Activated naive CD8-positive, alpha-beta T cell treated with anti-CD3 and anti-CD28 coated beads, Interleukin-2, amount 10 ng/mL, durations not matched to agents 7 days and 5 days (primary cell): ENCODE results near the gene SEPSECS. TPM values are rescaled to one million over a fixed set of nuclear protein-coding genes. Genes with fewer than 3 reads are reported as not detected.

Source experiments
- ATAC-seq: fragments of 150-1000 bp; cut with Tn5 transposase; one replicate; pipeline ENCODE4 v1.10.0; 2021; ENCODE audit warnings: low read depth, moderate library complexity
- POLR2A ChIA-PET: fragments of 350-600 bp; sonication (Branson Sonifier 250); formaldehyde crosslinking; loops from one replicate; lab custom pipeline; 2021; ENCODE audit warnings: antibody characterized with exemption; lab: Charles Lee
- DNase-seq: peaks from one replicate; pipeline ENCODE4 v3.0.0; 2021
- H3K27ac Mint-ChIP-seq: one replicate; pipeline ENCODE4 v1.8.0; 2022; ENCODE audit warnings: mild to moderate bottlenecking, mixed read lengths
- H3K27me3 Mint-ChIP-seq: one replicate; pipeline ENCODE4 v1.8.0; 2022; ENCODE audit warnings: mild to moderate bottlenecking, moderate library complexity, mixed read lengths
- H3K36me3 Mint-ChIP-seq: one replicate; pipeline ENCODE4 v1.8.0; 2021; ENCODE audit warnings: mild to moderate bottlenecking, mixed read lengths
- H3K4me1 Mint-ChIP-seq: one replicate; pipeline ENCODE4 v1.8.0; 2021; ENCODE audit warnings: mixed read lengths
- H3K4me3 Mint-ChIP-seq: one replicate; pipeline ENCODE4 v1.8.0; 2022; ENCODE audit warnings: mild to moderate bottlenecking, moderate library complexity, mixed read lengths
- H3K9me3 Mint-ChIP-seq: one replicate; pipeline ENCODE4 v1.8.0; 2021; ENCODE audit warnings: mixed read lengths
- total RNA-seq, 2 experiments: library from RNA; stranded (reverse); gene quantifications; one replicate each; pipeline ENCODE4 v1.2.3, GENCODE V29; 2021

The SEPSECS gene
- total RNA-seq, 2 experiments from 2014 or later: 15.1 to 15.5 TPM

DNA sequence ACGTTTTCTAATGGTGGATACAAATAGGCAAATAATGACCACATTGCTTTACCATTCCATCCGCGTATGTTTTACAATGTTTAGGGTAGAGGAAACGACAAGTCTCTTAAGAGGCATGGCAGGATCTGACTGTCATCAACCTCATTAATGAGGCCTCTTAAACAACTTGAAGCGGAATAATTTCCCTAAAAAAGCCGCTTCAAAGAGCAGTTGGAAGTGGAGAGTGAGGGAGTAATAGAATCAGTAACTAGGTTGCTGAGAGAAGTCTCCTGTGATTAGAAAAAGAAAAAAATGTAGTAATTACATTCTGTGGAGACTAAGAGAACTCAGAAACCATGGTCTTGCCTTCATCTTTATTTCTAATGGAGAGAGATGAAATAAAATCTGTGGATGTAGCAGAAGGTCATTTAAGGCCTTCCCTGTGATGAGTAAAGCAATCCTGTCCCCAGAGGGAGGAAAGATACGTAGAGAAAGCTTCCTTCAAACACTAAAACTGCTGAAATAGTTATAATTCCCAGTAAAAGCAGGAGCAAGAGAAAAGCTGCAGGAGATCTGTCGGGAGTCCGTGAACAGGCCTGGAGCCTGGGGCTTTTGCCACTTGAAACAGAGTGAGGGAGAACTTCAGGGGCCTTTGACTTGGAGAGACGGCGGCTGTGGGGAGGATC lies 11.1 kb upstream of the SEPSECS start:
- Mint-ChIP-seq H3K27ac (no peak overlapping the region), H3K27me3 (no peaks in the 10 kb centered on the region), H3K4me3 (no peak overlapping the region), H3K4me1 (peaks cover 1% of the 10 kb centered on the region), H3K36me3 (peaks cover 34% of the 10 kb centered on the region), H3K9me3 (peaks cover 1% of the 10 kb centered on the region)
- DNase-seq (no peak), ATAC-seq (no peak)
- POLR2A ChIA-PET: no interaction called here

DNA sequence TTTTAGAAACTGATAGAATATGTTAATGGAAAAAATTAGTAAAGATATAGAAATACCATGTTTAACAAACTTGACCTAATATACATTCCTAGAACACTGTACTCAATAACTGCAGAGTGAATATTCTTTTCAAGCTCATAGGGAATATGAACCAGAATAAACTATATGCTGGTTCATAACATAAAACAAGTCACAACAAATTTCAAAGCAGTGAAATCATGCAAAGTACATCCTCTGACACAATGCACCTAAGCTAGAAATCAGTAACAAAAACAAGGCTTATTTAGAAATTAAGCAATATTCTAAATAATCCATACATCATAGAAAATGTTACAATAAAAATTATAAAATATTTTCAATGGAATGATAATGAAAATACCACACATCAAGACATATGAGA lies 9.2 kb upstream of the SEPSECS start:
- Mint-ChIP-seq H3K9me3 (peaks cover 1% of the 10 kb centered on the region), H3K27ac (no peak overlapping the region), H3K4me3 (no peak overlapping the region), H3K27me3 (no peaks in the 10 kb centered on the region), H3K4me1 (peaks cover 3% of the 10 kb centered on the region), H3K36me3 (peaks cover 46% of the 10 kb centered on the region)
- ATAC-seq: no peak
- POLR2A ChIA-PET: no interaction called here
- DNase-seq: no peak

GRCh38 chr4:25165916-25166315 lies 5.7 kb upstream of the SEPSECS start:
- Mint-ChIP-seq H3K4me3 (no peak overlapping the region), H3K27me3 (no peaks in the 10 kb centered on the region), H3K9me3 (peaks cover under 1% of the 10 kb centered on the region), H3K4me1 (peaks cover 17% of the 10 kb centered on the region), H3K27ac (no peak overlapping the region), H3K36me3 (peaks cover 39% of the 10 kb centered on the region)
- DNase-seq (no peak), ATAC-seq (no peak)
- POLR2A ChIA-PET: no interaction called here

GRCh38 chr4:25163196-25163595 lies 2.9 kb upstream of the SEPSECS start:
- Mint-ChIP-seq H3K27me3 (no peaks in the 10 kb centered on the region), H3K4me1 (peaks cover 21% of the 10 kb centered on the region), H3K9me3 (no peaks in the 10 kb centered on the region), H3K36me3 (peaks cover 29% of the 10 kb centered on the region), H3K27ac (no peak overlapping the region), H3K4me3 (no peak overlapping the region)
- DNase-seq (no peak), ATAC-seq (no peak)
- POLR2A ChIA-PET: interaction anchor here (0.5 kb wide), 1 partner anchor 29 kb away, joined by 3 read pairs; no protein-coding TSS in a partner anchor

DNA sequence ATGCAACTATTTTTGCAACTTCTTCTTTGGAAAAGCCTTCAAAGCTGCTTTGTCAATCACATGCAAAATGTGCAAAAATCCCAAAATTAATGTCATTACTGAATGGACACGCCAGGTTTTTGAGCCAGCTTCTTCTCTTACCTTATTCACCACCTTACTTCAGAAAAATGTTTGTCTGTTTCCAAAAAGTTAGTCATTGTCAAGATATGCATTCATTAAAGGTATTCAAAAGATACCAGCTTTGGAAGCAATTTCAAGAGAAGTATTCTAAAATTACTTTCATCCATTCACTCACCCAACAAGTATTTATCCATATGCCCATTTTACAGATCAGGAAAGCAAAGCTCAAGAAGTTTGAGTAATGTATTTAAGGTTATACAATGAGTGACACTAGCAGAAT lies 2.3 kb upstream of the SEPSECS start:
- H3K36me3 Mint-ChIP-seq: peaks cover 27% of the 10 kb centered on the region
- no peak for DNase-seq
- H3K9me3 Mint-ChIP-seq: no peaks in the 10 kb centered on the region
- POLR2A ChIA-PET: interaction anchor here (3.6 to 4.0 kb wide), 2 partner anchors 72 to 150 kb away, joined by 22 to 58 read pairs; partner anchors contain the start of genes PI4K2B and ZCCHC4
- H3K4me3 Mint-ChIP-seq: no peak overlapping the region
- peaks cover 22% of the 10 kb centered on the region for H3K4me1 Mint-ChIP-seq
- no peak overlapping the region for H3K27ac Mint-ChIP-seq
- no peak for ATAC-seq
- no peaks in the 10 kb centered on the region for H3K27me3 Mint-ChIP-seq

- H3K36me3 Mint-ChIP-seq: peaks cover 29% of the 10 kb centered on the region
- H3K9me3 Mint-ChIP-seq: no peaks in the 10 kb centered on the region
- peak overlapping the region; percentile 93 for H3K27ac Mint-ChIP-seq
- no peak for ATAC-seq
- POLR2A ChIA-PET: interaction anchor here (1.0 to 4.0 kb wide), 5 partner anchors 9 to 216 kb away, joined by 3 to 58 read pairs (median 8); partner anchors contain the start of genes ANAPC4, PI4K2B and ZCCHC4
- DNase-seq: no peak
- no peaks in the 10 kb centered on the region for H3K27me3 Mint-ChIP-seq
- H3K4me1 Mint-ChIP-seq: peaks cover 22% of the 10 kb centered on the region
- peak overlapping the region; percentile 95 for H3K4me3 Mint-ChIP-seq
These were observed 1.3 kb upstream of the SEPSECS start for GRCh38 chr4:25161593-25161950.

- POLR2A ChIA-PET: interaction anchor here (1.0 to 4.0 kb wide), 9 partner anchors 9 to 576 kb away, joined by 3 to 58 read pairs (median 8); partner anchors contain the start of genes ANAPC4, DHX15, PI4K2B and ZCCHC4
- peak overlapping the region; percentile 93 for H3K27ac Mint-ChIP-seq
- ATAC-seq: peak; percentile 49
- H3K27me3 Mint-ChIP-seq: no peaks in the 10 kb centered on the region
- H3K36me3 Mint-ChIP-seq: peaks cover 23% of the 10 kb centered on the region
- peak overlapping the region; percentile 95 for H3K4me3 Mint-ChIP-seq
- peaks cover 22% of the 10 kb centered on the region for H3K4me1 Mint-ChIP-seq
- H3K9me3 Mint-ChIP-seq: no peaks in the 10 kb centered on the region
- DNase-seq: no peak
These were observed 704 bp upstream of the SEPSECS start for GRCh38 chr4:25160714-25161592.

DNA sequence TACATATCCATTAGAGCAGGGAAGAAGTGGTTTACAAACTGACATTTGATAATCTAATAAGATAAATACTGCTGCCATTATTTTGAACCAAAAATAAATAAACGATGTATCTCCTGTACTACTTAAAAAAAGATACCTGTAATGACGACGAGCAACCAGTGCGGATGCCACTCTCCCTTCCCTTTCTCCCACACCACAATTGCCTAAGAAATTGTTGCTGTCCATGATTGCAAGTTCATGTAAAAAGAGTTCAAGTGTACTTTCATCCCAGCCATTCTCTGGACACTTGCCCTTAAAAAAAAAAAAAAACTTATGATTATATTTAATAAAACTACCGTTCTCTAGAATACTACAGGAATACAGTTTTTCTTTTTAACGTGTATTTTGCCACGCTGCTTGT lies 1.4 kb downstream of the SEPSECS start:
- Mint-ChIP-seq H3K4me3 (peak overlapping the region; percentile 95), H3K27me3 (no peaks in the 10 kb centered on the region), H3K36me3 (peaks cover 14% of the 10 kb centered on the region), H3K27ac (peak overlapping the region; percentile 93), H3K9me3 (no peaks in the 10 kb centered on the region), H3K4me1 (peaks cover 22% of the 10 kb centered on the region)
- POLR2A ChIA-PET: interaction anchor here (1.7 to 4.0 kb wide), 2 partner anchors 76 to 574 kb away, joined by 9 to 58 read pairs; partner anchors contain the start of genes DHX15 and PI4K2B
- DNase-seq: no peak
- no peak for ATAC-seq

DNA sequence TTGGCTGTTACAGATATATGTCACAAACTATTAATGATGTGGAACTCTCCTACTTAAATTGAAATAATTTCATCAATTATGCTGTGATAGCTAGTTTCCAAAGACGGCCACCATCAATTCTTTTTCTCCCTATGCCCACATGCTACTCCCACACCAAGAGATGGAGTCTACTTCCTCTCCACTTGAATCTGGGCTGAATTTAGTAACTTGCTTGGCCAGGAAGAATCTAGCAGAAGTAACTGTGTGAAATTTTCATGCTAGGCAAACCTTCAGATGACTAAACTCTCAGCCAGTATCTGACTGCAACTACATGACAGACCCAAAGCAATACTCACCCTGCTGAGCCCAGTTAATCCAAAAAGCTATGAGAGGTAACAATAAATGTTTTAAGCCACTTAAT lies 3.2 kb downstream of the SEPSECS start:
- H3K9me3 Mint-ChIP-seq: no peaks in the 10 kb centered on the region

GRCh38 chr4:25155947-25156346 lies 4.3 kb downstream of the SEPSECS start:
- H3K4me3 Mint-ChIP-seq: no peak overlapping the region
- DNase-seq (no peak), ATAC-seq (no peak)
- no peak overlapping the region for H3K27ac Mint-ChIP-seq
- H3K4me1 Mint-ChIP-seq: peaks cover 10% of the 10 kb centered on the region
- H3K36me3 Mint-ChIP-seq: peaks cover 8% of the 10 kb centered on the region
- H3K27me3 Mint-ChIP-seq: no peaks in the 10 kb centered on the region
- POLR2A ChIA-PET: no interaction called here
- no peaks in the 10 kb centered on the region for H3K9me3 Mint-ChIP-seq

More for the DNA sequence above, 3.2 kb downstream of the SEPSECS start:
- H3K27me3 Mint-ChIP-seq: no peaks in the 10 kb centered on the region
- DNase-seq (no peak), ATAC-seq (no peak)
- POLR2A ChIA-PET: interaction anchor here (0.7 kb wide), 1 partner anchor 775 kb away, joined by 3 read pairs; no protein-coding TSS in a partner anchor
- no peak overlapping the region for H3K27ac Mint-ChIP-seq
- H3K36me3 Mint-ChIP-seq: peaks cover 6% of the 10 kb centered on the region
- no peak overlapping the region for H3K4me3 Mint-ChIP-seq
- H3K4me1 Mint-ChIP-seq: peaks cover 17% of the 10 kb centered on the region

DNA sequence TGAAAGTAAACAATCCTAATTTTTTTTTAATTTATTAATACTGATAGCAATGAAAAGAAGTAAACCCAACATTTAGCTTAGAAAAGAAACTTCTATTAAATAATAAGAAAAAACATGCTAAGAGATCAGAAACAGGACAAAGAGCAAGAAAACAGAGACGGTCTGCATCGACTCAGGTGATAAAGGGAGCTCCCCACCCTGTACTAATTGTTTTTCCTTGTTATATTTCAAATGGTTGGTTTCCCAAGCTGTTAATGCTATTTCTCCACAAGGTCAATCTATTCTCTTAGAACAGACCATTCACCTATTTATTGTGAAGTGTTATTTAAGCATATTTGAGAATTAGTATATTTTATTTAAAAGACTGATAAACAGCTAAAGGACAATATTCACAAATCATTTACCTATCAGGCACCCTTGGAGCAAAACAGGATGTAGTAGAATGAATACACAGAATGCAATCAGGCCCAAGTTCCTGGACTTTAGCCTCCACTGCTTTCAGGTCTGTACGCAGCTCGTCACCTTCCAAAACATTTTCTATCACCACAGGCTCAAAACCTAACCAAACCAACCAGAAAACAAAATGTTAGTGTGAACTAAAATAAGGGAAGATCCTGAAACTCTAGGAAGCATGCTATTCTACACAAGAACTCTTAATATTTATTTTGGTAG lies 5.5 kb downstream of the SEPSECS start:
- peaks cover 10% of the 10 kb centered on the region for H3K4me1 Mint-ChIP-seq
- no peaks in the 10 kb centered on the region for H3K27me3 Mint-ChIP-seq
- H3K4me3 Mint-ChIP-seq: no peak overlapping the region
- no peaks in the 10 kb centered on the region for H3K9me3 Mint-ChIP-seq
- peaks cover 12% of the 10 kb centered on the region for H3K36me3 Mint-ChIP-seq
- DNase-seq (no peak), ATAC-seq (no peak)
- POLR2A ChIA-PET: no interaction called here
- H3K27ac Mint-ChIP-seq: no peak overlapping the region

DNA sequence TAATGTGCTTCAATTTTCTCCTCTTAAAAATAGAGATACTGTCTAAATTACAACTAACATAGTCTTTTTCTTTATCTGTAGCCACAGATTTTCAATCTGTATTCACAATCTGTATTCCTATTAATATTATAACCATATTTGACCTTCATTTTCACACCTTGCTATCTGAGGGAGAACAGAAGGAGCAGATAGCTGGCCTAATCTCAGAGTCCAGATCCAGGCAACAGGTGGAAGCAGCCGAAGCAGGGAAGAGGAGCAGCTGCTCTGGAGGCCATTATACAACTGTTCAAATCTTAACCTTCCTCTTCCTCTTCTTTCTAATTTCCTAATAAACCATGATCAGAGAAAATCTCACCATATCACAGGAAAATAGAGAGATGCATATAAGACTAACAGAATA lies 14.2 kb downstream of the SEPSECS start:
- Mint-ChIP-seq H3K27me3 (no peaks in the 10 kb centered on the region), H3K36me3 (peaks cover 13% of the 10 kb centered on the region), H3K4me3 (no peak overlapping the region), H3K9me3 (no peaks in the 10 kb centered on the region), H3K4me1 (no peaks in the 10 kb centered on the region), H3K27ac (no peak overlapping the region)
- POLR2A ChIA-PET: no interaction called here
- no peak for ATAC-seq
- DNase-seq: no peak

DNA sequence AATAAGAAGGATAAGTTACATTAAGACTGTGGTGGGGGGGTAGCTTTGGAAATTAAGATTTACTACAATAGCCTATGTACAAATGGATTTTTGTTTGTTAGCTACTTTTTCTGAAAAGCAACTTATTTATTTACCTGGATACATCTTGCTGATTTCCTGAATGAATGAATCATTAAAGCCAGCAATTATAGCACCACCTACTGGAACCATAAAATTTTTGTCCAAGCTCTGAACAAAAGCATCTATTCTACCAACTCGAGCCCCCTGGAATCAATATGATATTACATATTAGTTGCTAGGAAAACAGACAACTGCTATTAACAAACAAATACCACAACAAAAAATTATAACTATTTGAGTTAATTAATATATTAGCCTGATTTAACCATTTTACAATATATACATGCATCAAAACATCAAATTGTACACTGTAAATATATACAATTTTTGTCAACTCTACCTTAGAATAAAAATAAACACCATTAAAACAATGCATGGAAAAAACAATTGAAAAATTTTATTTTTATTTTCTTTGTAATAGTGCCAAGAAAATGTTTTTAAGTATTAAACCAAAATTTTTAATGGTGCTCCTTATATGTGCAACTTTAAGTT lies 15.3 kb downstream of the SEPSECS start:
- no peaks in the 10 kb centered on the region for H3K9me3 Mint-ChIP-seq
- peaks cover 12% of the 10 kb centered on the region for H3K36me3 Mint-ChIP-seq
- DNase-seq: no peak
- no peaks in the 10 kb centered on the region for H3K27me3 Mint-ChIP-seq
- no peaks in the 10 kb centered on the region for H3K4me1 Mint-ChIP-seq
- ATAC-seq: no peak
- POLR2A ChIA-PET: no interaction called here
- H3K27ac Mint-ChIP-seq: no peak overlapping the region
- H3K4me3 Mint-ChIP-seq: no peak overlapping the region
